ENCODE data around the gene LIMCH1.

GRCh38 chr4:41748571-41749475 lies 210.9 kb downstream of the LIMCH1 start, which contains the start of gene PHOX2B:
- TF ChIP-seq CTCF (conservative IDR thresholded peaks at IDR 0.05; ENCODE audit: low read length) = no peak
- no peak for TF ChIP-seq EZH2phosphoT487 (IDR thresholded peaks at IDR 0.05; ENCODE audit: borderline replicate concordance, low read depth, low read length)
